ENCODE measurements around the gene GAST. TPM values are rescaled to one million over a fixed set of nuclear protein-coding genes. Genes with fewer than 3 reads are reported as not detected.

GAST gene
- total and polyA plus RNA-seq, 10 of the 15 experiments (the other 5 are each of a cell fraction or from before 2014, with no cell fraction given), result not detected

- no peak for TF ChIP-seq ETV6 (conservative IDR thresholded peaks at IDR 0.05 in 1 of 2, IDR thresholded peaks at IDR 0.05 in 1 of 2; ENCODE audit: borderline replicate concordance in 1 of 2, low read depth in 1 of 2)
- TF ChIP-seq BRCA1 (IDR thresholded peaks at IDR 0.05; ENCODE audit: low read depth, low read length), result no peak
- no peak for TF ChIP-seq RFX5 (IDR thresholded peaks at IDR 0.05; ENCODE audit: low read depth, low read length)
- TF ChIP-seq PAX8 (IDR thresholded peaks at IDR 0.05), result no peak
- peak; percentile 72 for TF ChIP-seq PKNOX1 (IDR thresholded peaks at IDR 0.05)
- TF ChIP-seq TCF3 (IDR thresholded peaks at IDR 0.05; ENCODE audit: borderline replicate concordance, insufficient read depth, low read depth, low read length), result 0 out of 2 replicates have a peak, but pooled peaks have one; percentile 8
- TF ChIP-seq ZNF217 (IDR thresholded peaks at IDR 0.05), result no peak
- TF ChIP-seq ZBTB33 (IDR thresholded peaks at IDR 0.05), result no peak
- TF ChIP-seq E2F4 (IDR thresholded peaks at IDR 0.05; ENCODE audit: low read depth, low read length), result peak; percentile 12; the same call in 1 of the 2 replicates
- no peak for TF ChIP-seq EP300 (IDR thresholded peaks at IDR 0.05; ENCODE audit: borderline replicate concordance in 1 of 2, control insufficient read depth in 1 of 2, low read depth in 2 of 2, low read length in 2 of 2)
- TF ChIP-seq NBN (IDR thresholded peaks at IDR 0.05), result no peak; the same call in 1 of the 2 replicates
- TF ChIP-seq SIN3A (IDR thresholded peaks at IDR 0.05; ENCODE audit: low read depth, low read length), result no peak
- no peak for TF ChIP-seq BCL11A (IDR thresholded peaks at IDR 0.05; ENCODE audit: low read depth, low read length)
- TF ChIP-seq CREM (IDR thresholded peaks at IDR 0.05; ENCODE audit: low read depth), result no peak; the same call in 1 of the 2 replicates
- no peak for TF ChIP-seq IRF5 (IDR thresholded peaks at IDR 0.05; ENCODE audit: borderline replicate concordance)
- no peak for TF ChIP-seq HDAC2 (IDR thresholded peaks at IDR 0.05)
- 0 out of 2 replicates have a peak, but pooled peaks have one; percentile 13 for TF ChIP-seq RUNX3 (IDR thresholded peaks at IDR 0.05; ENCODE audit: low read length)
- TF ChIP-seq ZBTB11 (CRISPR knock-in tag; IDR thresholded peaks at IDR 0.05), result no peak
- TF ChIP-seq RB1 (IDR thresholded peaks at IDR 0.05; ENCODE audit: borderline replicate concordance), result peak; percentile 60; the same call in 1 of the 2 replicates
- no peak for TF ChIP-seq HDGF (IDR thresholded peaks at IDR 0.05)
- TF ChIP-seq NFYB (IDR thresholded peaks at IDR 0.05; ENCODE audit: insufficient read depth, low read depth, low read length), result no peak
- no peak for TF ChIP-seq KDM1A (IDR thresholded peaks at IDR 0.05; ENCODE audit: borderline replicate concordance)
These were observed 45.3 kb upstream of the GAST start (continued) for GRCh38 chr17:41666708-41667279.

Measured in GM12878 (cell line).